GM19043 (cell line): ENCODE data around the gene NFE2L1.
"Not testable (repeated sequence)": the region's sequence is repeated elsewhere in the genome, so short reads cannot be mapped to it uniquely, and the experiment has no call there.

ENCODE experiments used
- ATAC-seq: cut with Tn5 transposase; IDR thresholded peaks from one replicate; pipeline ENCODE4 v1.9.1; 2021; ENCODE audit warnings: low read depth; ENCODE audit not compliant: unreplicated experiment

NFE2L1 gene

GRCh38 chr17:48066656-48067055 lies 18.5 kb downstream of the NFE2L1 start:
- no peak for ATAC-seq

GRCh38 chr17:48067245-48067644 lies 19.1 kb downstream of the NFE2L1 start:
- ATAC-seq = no peak

- not testable (repeated sequence) for ATAC-seq
Observed at GRCh38 chr17:48067808-48068207, 19.6 kb downstream of the NFE2L1 start.

- no peak for ATAC-seq
Observed at GRCh38 chr17:48068491-48068961, 20.4 kb downstream of the NFE2L1 start.

GRCh38 chr17:48070195-48070594 lies 22.0 kb downstream of the NFE2L1 start:
- no peak for ATAC-seq

GRCh38 chr17:48071654-48072053 lies 23.5 kb downstream of the NFE2L1 start:
- no peak for ATAC-seq

GRCh38 chr17:48072811-48073210 lies 24.7 kb downstream of the NFE2L1 start:
- ATAC-seq = not testable (repeated sequence)

- not testable (repeated sequence) for ATAC-seq
Observed at GRCh38 chr17:48073566-48074094, 25.5 kb downstream of the NFE2L1 start.

- ATAC-seq = no peak
Observed at GRCh38 chr17:48074322-48075081, 26.3 kb downstream of the NFE2L1 start.

GRCh38 chr17:48077152-48077551 lies 29.0 kb downstream of the NFE2L1 start:
- ATAC-seq = not testable (repeated sequence)

GRCh38 chr17:48081858-48082257 lies 33.7 kb downstream of the NFE2L1 start:
- no peak for ATAC-seq

- ATAC-seq = no peak
Observed at GRCh38 chr17:48084932-48085331, 36.8 kb downstream of the NFE2L1 start.

GRCh38 chr17:48093341-48094045 lies 45.3 kb downstream of the NFE2L1 start:
- no peak for ATAC-seq

- ATAC-seq = no peak
Observed at GRCh38 chr17:48095611-48096010, 47.5 kb downstream of the NFE2L1 start.

- ATAC-seq = no peak
Observed at GRCh38 chr17:48100160-48100559, 52.0 kb downstream of the NFE2L1 start.

GRCh38 chr17:48100591-48101011 lies 52.4 kb downstream of the NFE2L1 start:
- ATAC-seq = no peak

- peak; percentile 75 for ATAC-seq
Observed at GRCh38 chr17:48101012-48101720, 53.0 kb downstream of the NFE2L1 start, which contains the start of gene CBX1. Gene CBX1, minus strand, starts transcription at chr17:48101478. Its CDS starts 24,474 bp downstream, at chr17:48077004.

GRCh38 chr17:48102043-48102750 lies 54.0 kb downstream of the NFE2L1 start:
- no peak for ATAC-seq

GRCh38 chr17:48102798-48103715 lies 54.9 kb downstream of the NFE2L1 start:
- no peak for ATAC-seq
